ENCODE results near the gene SH2D1A.

GRCh38 chrX:124348182-124348581 is 1.8 kb downstream of the SH2D1A start:
- TF ChIP-seq MAX (IDR thresholded peaks at IDR 0.05): no peak
- no peak for TF ChIP-seq CTCF (IDR thresholded peaks at IDR 0.05; ENCODE audit: low read depth, low read length, missing input control)
- TF ChIP-seq TAF1 (conservative IDR thresholded peaks at IDR 0.05): no peak
- TF ChIP-seq EGR1 (IDR thresholded peaks at IDR 0.05; ENCODE audit: low read depth in 2 of 2): no peak
- TF ChIP-seq FOXA1 (IDR thresholded peaks at IDR 0.05): no peak
- TF ChIP-seq HNF4G (IDR thresholded peaks at IDR 0.05): no peak
- no peak for TF ChIP-seq SP1 (IDR thresholded peaks at IDR 0.05)
- no peak for TF ChIP-seq RAD21 (IDR thresholded peaks at IDR 0.05)
- TF ChIP-seq JUND (IDR thresholded peaks at IDR 0.05): no peak
- no peak for TF ChIP-seq GABPA (IDR thresholded peaks at IDR 0.05 in 1 of 2, conservative IDR thresholded peaks at IDR 0.05 in 1 of 2)
- no peak for TF ChIP-seq RXRA (IDR thresholded peaks at IDR 0.05)
- no peak for TF ChIP-seq ATF3 (IDR thresholded peaks at IDR 0.05)
- no peak for TF ChIP-seq YY1 (IDR thresholded peaks at IDR 0.05)
